Measurements from ENCODE around the gene RBM3.

The RBM3 gene

DNA sequence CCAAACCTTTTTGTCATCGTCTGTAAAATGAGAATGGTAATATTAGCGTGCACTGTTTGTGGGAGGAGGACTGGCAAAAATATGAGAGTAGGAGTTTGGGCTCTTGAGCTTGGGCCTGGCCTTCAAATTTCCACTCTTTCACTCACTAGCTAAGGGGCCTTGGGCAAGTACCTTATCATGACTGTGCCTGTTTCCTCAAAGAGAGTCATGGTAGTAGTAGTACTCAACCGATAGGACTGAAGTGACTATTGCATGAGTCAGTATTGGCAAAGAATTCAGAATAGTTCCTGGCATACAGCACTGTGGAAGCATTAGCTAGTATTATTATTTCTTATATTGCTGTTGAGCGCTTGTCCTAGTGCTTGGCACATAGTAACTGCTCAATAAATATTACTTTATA, 16.0 kb upstream of the RBM3 start:
- Histone ChIP-seq H3K79me2 (ENCODE audit: insufficient read depth, low read length) (no peaks in the 10 kb centered on the region), H3K9me2 (ENCODE audit: low read depth, low read length) (no peaks in the 10 kb centered on the region), H2AFZ (ENCODE audit: low read length) (no peak overlapping the region), H3K4me3 (ENCODE audit: low read depth, low read length, poor library complexity, severe bottlenecking) (no peak overlapping the region), H3K9me3 (ENCODE audit: low read length) (no peaks in the 10 kb centered on the region), H4K20me1 (ENCODE audit: insufficient read depth, low read length) (no peaks in the 10 kb centered on the region), H3K36me3 (ENCODE audit: insufficient read depth, low read length) (peaks cover 31% of the 10 kb centered on the region), H3K27me3 (ENCODE audit: insufficient read depth, low read length) (no peaks in the 10 kb centered on the region), H3K4me1 (ENCODE audit: insufficient read depth, low read length, severe bottlenecking) (no peaks in the 10 kb centered on the region), H3K4me2 (ENCODE audit: low read length) (no peak overlapping the region), H3K27ac (ENCODE audit: low read depth, low read length, poor library complexity, severe bottlenecking) (no peak overlapping the region), H3F3A (ENCODE audit: insufficient read depth, low read length) (no peaks in the 10 kb centered on the region), H3K9ac (ENCODE audit: low read length) (no peak overlapping the region)
- no peak for TF ChIP-seq CTCF (IDR thresholded peaks at IDR 0.05; ENCODE audit: low read length)
- TF ChIP-seq EZH2 (IDR thresholded peaks at IDR 0.05; ENCODE audit: borderline replicate concordance, low read length): no peak

DNA sequence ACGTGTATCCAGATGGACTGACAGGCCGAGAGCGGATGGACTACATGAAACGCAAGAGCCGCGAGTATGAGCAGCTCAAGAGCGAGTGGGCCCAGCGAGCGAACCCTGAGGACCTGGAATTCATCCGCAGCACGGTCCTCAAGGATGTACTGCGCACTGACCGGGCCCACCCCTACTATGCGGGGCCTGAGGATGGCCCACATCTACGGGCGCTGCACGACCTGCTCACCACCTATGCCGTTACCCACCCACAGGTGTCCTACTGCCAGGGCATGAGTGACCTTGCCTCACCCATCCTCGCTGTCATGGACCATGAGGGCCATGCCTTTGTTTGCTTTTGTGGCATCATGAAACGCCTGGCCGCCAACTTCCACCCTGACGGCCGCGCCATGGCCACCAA, 14.6 kb upstream of the RBM3 start:
- H3K9ac ChIP-seq (ENCODE audit: low read length): no peak overlapping the region
- no peak overlapping the region for H3K27ac ChIP-seq (ENCODE audit: low read depth, low read length, poor library complexity, severe bottlenecking)
- H3F3A ChIP-seq (ENCODE audit: insufficient read depth, low read length): no peaks in the 10 kb centered on the region
- H3K27me3 ChIP-seq (ENCODE audit: insufficient read depth, low read length): no peaks in the 10 kb centered on the region
- H3K4me1 ChIP-seq (ENCODE audit: insufficient read depth, low read length, severe bottlenecking): no peaks in the 10 kb centered on the region
- TF ChIP-seq EZH2 (IDR thresholded peaks at IDR 0.05; ENCODE audit: borderline replicate concordance, low read length) (no peak), CTCF (IDR thresholded peaks at IDR 0.05; ENCODE audit: low read length) (no peak)
- H4K20me1 ChIP-seq (ENCODE audit: insufficient read depth, low read length): no peaks in the 10 kb centered on the region
- H3K9me2 ChIP-seq (ENCODE audit: low read depth, low read length): no peaks in the 10 kb centered on the region
- H3K4me2 ChIP-seq (ENCODE audit: low read length): no peak overlapping the region
- no peak overlapping the region for H2AFZ ChIP-seq (ENCODE audit: low read length)
- H3K9me3 ChIP-seq (ENCODE audit: low read length): no peaks in the 10 kb centered on the region
- peaks cover 30% of the 10 kb centered on the region for H3K36me3 ChIP-seq (ENCODE audit: insufficient read depth, low read length)
- H3K4me3 ChIP-seq (ENCODE audit: low read depth, low read length, poor library complexity, severe bottlenecking): no peak overlapping the region
- H3K79me2 ChIP-seq (ENCODE audit: insufficient read depth, low read length): no peaks in the 10 kb centered on the region

DNA sequence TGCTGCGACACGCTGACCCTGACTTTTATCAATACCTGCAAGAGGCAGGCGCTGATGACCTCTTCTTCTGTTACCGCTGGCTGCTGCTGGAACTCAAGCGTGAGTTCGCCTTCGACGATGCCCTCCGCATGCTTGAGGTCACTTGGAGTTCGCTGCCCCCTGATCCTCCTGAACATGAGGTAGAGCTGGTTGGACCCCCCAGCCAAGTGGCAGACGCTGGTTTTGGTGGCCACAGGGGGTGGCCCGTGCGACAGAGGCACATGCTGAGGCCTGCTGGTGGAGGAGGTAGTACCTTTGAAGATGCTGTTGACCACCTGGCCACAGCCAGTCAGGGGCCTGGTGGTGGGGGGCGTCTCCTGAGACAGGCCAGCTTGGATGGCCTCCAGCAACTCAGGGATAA, 14.2 kb upstream of the RBM3 start:
- Histone ChIP-seq H3F3A (ENCODE audit: insufficient read depth, low read length) (no peaks in the 10 kb centered on the region), H2AFZ (ENCODE audit: low read length) (no peak overlapping the region), H4K20me1 (ENCODE audit: insufficient read depth, low read length) (no peaks in the 10 kb centered on the region), H3K4me2 (ENCODE audit: low read length) (no peak overlapping the region), H3K27ac (ENCODE audit: low read depth, low read length, poor library complexity, severe bottlenecking) (no peak overlapping the region), H3K9ac (ENCODE audit: low read length) (no peak overlapping the region), H3K27me3 (ENCODE audit: insufficient read depth, low read length) (no peaks in the 10 kb centered on the region), H3K9me3 (ENCODE audit: low read length) (no peaks in the 10 kb centered on the region), H3K79me2 (ENCODE audit: insufficient read depth, low read length) (no peaks in the 10 kb centered on the region), H3K9me2 (ENCODE audit: low read depth, low read length) (no peaks in the 10 kb centered on the region), H3K36me3 (ENCODE audit: insufficient read depth, low read length) (peaks cover 26% of the 10 kb centered on the region), H3K4me1 (ENCODE audit: insufficient read depth, low read length, severe bottlenecking) (no peaks in the 10 kb centered on the region), H3K4me3 (ENCODE audit: low read depth, low read length, poor library complexity, severe bottlenecking) (no peak overlapping the region)
- no peak for TF ChIP-seq EZH2 (IDR thresholded peaks at IDR 0.05; ENCODE audit: borderline replicate concordance, low read length)
- TF ChIP-seq CTCF (IDR thresholded peaks at IDR 0.05; ENCODE audit: low read length): no peak

Measured in OCI-LY1 (cell line).